Head of caudate nucleus (tissue), 42 donors: Measurements from ENCODE around the gene CCR5.
A peak's percentile ranks its signal among the peaks of the same experiment; 100 is the strongest.

Source experiments
- DNase-seq, 42 donors: peaks; one replicate each; pipeline versions ENCODE4 v3.0.0 to v3.0.0-alpha.2; 2020 to 2021; ENCODE audit warnings: mixed read lengths in 7 of 42
- intact Hi-C: fragments of 100-400 bp; cut with DNase I; formaldehyde crosslinking; loops from one replicate; pipeline ENCODE4 v1.15.0; 2022

The CCR5 gene

DNA sequence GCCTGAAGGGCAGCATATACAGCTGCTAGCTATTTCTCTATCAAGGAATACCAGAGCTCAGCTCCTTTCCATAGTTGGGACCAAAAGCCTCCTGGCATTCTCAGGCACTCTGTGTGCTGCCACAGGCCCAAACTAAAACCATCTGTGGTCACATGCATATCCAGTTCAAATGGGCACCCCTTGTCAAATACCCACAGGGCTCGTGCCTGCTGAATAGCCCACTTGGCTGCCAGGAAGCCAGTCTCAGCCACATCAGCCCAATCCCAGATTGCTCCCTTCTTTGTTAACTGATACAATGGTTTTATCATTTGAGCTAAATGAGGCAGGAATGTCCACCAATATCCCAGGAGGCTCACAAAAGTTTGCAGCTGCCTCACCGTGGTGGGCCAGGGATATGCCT is 50.2 kb downstream of the CCR5 start:
- DNase-seq, result no peak
- intact Hi-C loops, result no loop called here

DNA sequence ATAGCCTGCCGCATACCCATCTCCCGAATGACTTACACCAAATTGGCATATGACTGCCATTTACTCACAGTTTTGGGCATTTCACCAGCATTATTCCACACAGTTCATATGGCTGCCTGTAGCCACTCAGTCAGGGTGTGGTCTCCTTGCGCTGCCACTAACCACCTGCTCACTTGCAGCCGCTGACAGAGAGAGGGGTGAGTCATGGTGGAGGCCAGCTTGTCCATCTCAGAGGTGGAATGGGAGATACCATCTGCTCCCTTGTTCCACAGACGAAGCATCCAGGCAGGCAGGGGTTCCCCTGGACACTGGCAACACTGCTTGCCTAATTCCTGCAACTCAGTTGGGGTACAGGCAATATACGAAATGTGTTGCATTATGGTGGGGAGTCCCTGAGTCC is 51.9 kb downstream of the CCR5 start:
- DNase-seq, result no peak
- intact Hi-C loops, result no loop called here

DNA sequence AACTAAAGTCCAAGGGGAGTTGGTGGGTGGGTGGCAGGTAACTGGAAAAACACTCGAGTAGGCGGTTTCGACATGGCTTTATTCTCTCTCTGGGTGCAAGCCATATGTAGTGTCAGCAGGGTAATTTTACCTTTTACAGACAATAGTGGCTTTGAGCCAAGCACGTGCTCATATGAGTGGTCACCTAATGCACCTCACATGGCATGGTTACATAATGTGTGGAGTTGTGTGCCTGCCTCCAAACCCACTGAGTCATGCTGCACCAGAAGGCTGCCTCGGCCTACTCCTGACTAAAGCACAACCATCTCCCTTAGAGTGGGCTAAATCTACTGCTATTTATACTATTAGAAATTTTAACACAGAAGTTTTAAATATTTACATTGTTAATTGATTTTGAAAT is 52.8 kb downstream of the CCR5 start:
- intact Hi-C loops, result no loop called here
- DNase-seq, result peak in 33 of 42 donors; percentile 14 to 79 (median 44)
